GM23248 (cell line): ENCODE data around the gene SLFN5. TPM values are rescaled to one million over a fixed set of nuclear protein-coding genes. Genes with fewer than 3 reads are reported as not detected.
"Not testable (repeated sequence)": the region's sequence is repeated elsewhere in the genome, so short reads cannot be mapped to it uniquely, and the experiment has no call there.

Source experiments
- DNase-seq: peaks from one replicate; pipeline ENCODE4 v3.0.0-alpha.2; 2015
- H2AFZ ChIP-seq: fragments of 200-600 bp; sonication (generic); 2 replicates; pipeline ENCODE4 v1.6.1; 2016; ENCODE audit warnings: antibody characterized with exemption
- H3F3A ChIP-seq: fragments of 200-600 bp; sonication (generic); 2 replicates; pipeline ENCODE4 v1.6.1; 2016; ENCODE audit warnings: mild to moderate bottlenecking, antibody characterized with exemption, mixed run types; ENCODE audit not compliant: insufficient read depth
- H3K27ac ChIP-seq: fragments of 200-600 bp; sonication (generic); 2 replicates; pipeline ENCODE4 v1.5.1; 2016; ENCODE audit warnings: mild to moderate bottlenecking
- H3K27me3 ChIP-seq: fragments of 200-600 bp; sonication (generic); replicated peaks from 2 replicates; pipeline ENCODE4 v1.6.1; 2016; ENCODE audit warnings: mild to moderate bottlenecking; ENCODE audit not compliant: insufficient read depth
- H3K36me3 ChIP-seq: fragments of 200-600 bp; sonication (generic); 2 replicates; pipeline ENCODE4 v1.6.1; 2016; ENCODE audit warnings: low read depth, mild to moderate bottlenecking
- H3K4me1 ChIP-seq: fragments of 200-600 bp; sonication (generic); 2 replicates; pipeline ENCODE4 v1.6.1; 2016; ENCODE audit warnings: mild to moderate bottlenecking; ENCODE audit not compliant: insufficient read depth
- H3K4me2 ChIP-seq: fragments of 200-600 bp; sonication (generic); one replicate; pipeline ENCODE4 v1.6.1; 2016; ENCODE audit warnings: mild to moderate bottlenecking; ENCODE audit not compliant: unreplicated experiment
- H3K4me3 ChIP-seq: fragments of 200-600 bp; sonication (generic); 2 replicates; pipeline ENCODE4 v1.5.1; 2016; ENCODE audit warnings: mild to moderate bottlenecking
- H3K79me2 ChIP-seq: fragments of 200-600 bp; sonication (generic); 2 replicates; pipeline ENCODE4 v1.6.1; 2016; ENCODE audit warnings: mild to moderate bottlenecking; ENCODE audit not compliant: insufficient read depth
- H3K9ac ChIP-seq: fragments of 200-600 bp; sonication (generic); 2 replicates; pipeline ENCODE4 v1.6.1; 2016; ENCODE audit warnings: mild to moderate bottlenecking
- H3K9me2 ChIP-seq: fragments of 200-600 bp; sonication (generic); 2 replicates; pipeline ENCODE4 v1.6.1; 2016; ENCODE audit warnings: mixed run types, mild to moderate bottlenecking, moderate library complexity; ENCODE audit not compliant: insufficient read depth
- H3K9me3 ChIP-seq: fragments of 200-600 bp; sonication (generic); one replicate; pipeline ENCODE4 v1.6.1; 2017; ENCODE audit warnings: low read depth
- H4K20me1 ChIP-seq: fragments of 200-600 bp; sonication (generic); 2 replicates; pipeline ENCODE4 v1.6.0; 2016; ENCODE audit not compliant: insufficient read depth
- EZH2 ChIP-seq: fragments of 200-600 bp; sonication (generic); IDR thresholded peaks from 2 replicates; pipeline ENCODE4 v1.6.1; 2018; ENCODE audit warnings: antibody characterized with exemption, mild to moderate bottlenecking; ENCODE audit not compliant: insufficient read depth, poor library complexity, severe bottlenecking
- EZH2phosphoT487 ChIP-seq: fragments of 200-600 bp; sonication (generic); IDR thresholded peaks from 2 replicates; pipeline ENCODE4 v1.6.1; 2018; ENCODE audit warnings: antibody characterized with exemption, moderate library complexity, mild to moderate bottlenecking, low read depth; ENCODE audit not compliant: insufficient read depth
- WGBS, 2 experiments: methylation state at CpG; one replicate each; pipeline ENCODE4 v1.1.6; 2015 to 2017; ENCODE audit warnings: low lambda C conversion rate in 2 of 2, low coverage in 1 of 2; ENCODE audit errors: missing lambda C conversion rate in 2 of 2; 5-methylcytosine and 5-hydroxymethylcytosine counted together
- in situ Hi-C: fragments of 300-500 bp; cut with MboI; formaldehyde crosslinking; loops from 2 replicates; pipeline ENCODE4 v1.15.0; 2020
- polyA plus RNA-seq: library from polyadenylated mRNA; unstranded; fragments of >200 nt; fragmentation: Nextera tagmentation; extraction: Ambion mirVana; gene quantifications from 2 replicates; pipeline ENCODE4 v1.2.1, GENCODE V29; 2016
- total RNA-seq: library from RNA; depleted of rRNA; stranded (reverse); fragments of >200 nt; shearing (Covaris generic); gene quantifications from 2 replicates; pipeline ENCODE4 v1.2.3, GENCODE V29; 2014

The SLFN5 gene
- total and polyA plus RNA-seq, 2 experiments from 2014 or later, result 33.4 to 57.3 TPM

DNA sequence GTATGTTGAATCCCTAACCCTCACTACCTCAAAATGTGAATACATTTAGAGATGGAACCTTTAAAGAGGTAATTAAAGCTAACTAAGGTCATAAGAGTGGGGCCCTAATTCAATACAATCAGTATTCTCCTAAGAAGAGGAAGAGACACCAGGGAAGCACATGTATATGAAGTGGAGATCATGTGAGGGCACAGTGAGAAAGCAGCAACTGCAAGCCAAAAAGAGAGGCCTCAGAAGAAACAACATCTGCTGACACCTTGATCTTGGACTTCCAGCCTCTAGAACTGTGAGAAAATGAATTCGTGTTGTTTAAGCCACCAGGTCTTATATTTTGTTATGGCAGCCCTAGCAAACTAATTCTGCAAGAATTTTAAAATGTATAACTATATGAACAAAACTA is 13.2 kb upstream of the SLFN5 start:
- WGBS, 2 experiments, result 68 to 83% methylated on average over 1 of the region's 1 CpG
- in situ Hi-C loops, result no loop called here
- Histone ChIP-seq H3K4me1 (no peaks in the 10 kb centered on the region), H3K9me3 (no peaks in the 10 kb centered on the region), H3F3A (no peaks in the 10 kb centered on the region), H4K20me1 (no peaks in the 10 kb centered on the region), H3K9me2 (no peaks in the 10 kb centered on the region), H2AFZ (no peak overlapping the region), H3K4me3 (no peak overlapping the region), H3K9ac (no peak overlapping the region), H3K4me2 (no peak overlapping the region), H3K27ac (no peak overlapping the region), H3K36me3 (no peaks in the 10 kb centered on the region), H3K79me2 (no peaks in the 10 kb centered on the region), H3K27me3 (no peaks in the 10 kb centered on the region)
- DNase-seq, result no peak
- TF ChIP-seq EZH2phosphoT487 (no peak), EZH2 (no peak)

GRCh38 chr17:35234315-35234714 is 8.6 kb upstream of the SLFN5 start:
- H3K27me3 ChIP-seq, H2AFZ ChIP-seq, in situ Hi-C loops, H3K27ac ChIP-seq, H3K4me3 ChIP-seq, H3K9ac ChIP-seq, H3K4me2 ChIP-seq, H3K9me3 ChIP-seq, H3K79me2 ChIP-seq, H4K20me1 ChIP-seq, DNase-seq, H3K36me3 ChIP-seq, H3K9me2 ChIP-seq: not testable (repeated sequence)
- Histone ChIP-seq H3K4me1 (peaks cover 12% of the 10 kb centered on the region), H3F3A (0 out of 2 replicates have a peak, but pooled peaks cover 10% of the 10 kb centered on the region)
- 44 to 47% methylated on average over 4 of the region's 4 CpGs for WGBS, 2 experiments

- H2AFZ ChIP-seq, result no peak overlapping the region
- no peak overlapping the region for H3K4me2 ChIP-seq
- H3K9me2 ChIP-seq, result no peaks in the 10 kb centered on the region
- no peaks in the 10 kb centered on the region for H3K27me3 ChIP-seq
- 0 out of 2 replicates have a peak, but pooled peaks cover 11% of the 10 kb centered on the region for H3F3A ChIP-seq
- H3K4me3 ChIP-seq, result no peak overlapping the region
- H3K4me1 ChIP-seq, result peaks cover 18% of the 10 kb centered on the region
- no peaks in the 10 kb centered on the region for H4K20me1 ChIP-seq
- H3K9me3 ChIP-seq, result no peaks in the 10 kb centered on the region
- TF ChIP-seq EZH2 (no peak), EZH2phosphoT487 (no peak)
- H3K27ac ChIP-seq, result no peak overlapping the region
- H3K36me3 ChIP-seq, result no peaks in the 10 kb centered on the region
- no peak overlapping the region for H3K9ac ChIP-seq
- H3K79me2 ChIP-seq, result no peaks in the 10 kb centered on the region
- DNase-seq, result no peak
- WGBS, 2 experiments, result 84 to 98% methylated on average over 3 of the region's 3 CpGs
- in situ Hi-C loops, result no loop called here
Observed at GRCh38 chr17:35235289-35235688, 7.6 kb upstream of the SLFN5 start.

DNA sequence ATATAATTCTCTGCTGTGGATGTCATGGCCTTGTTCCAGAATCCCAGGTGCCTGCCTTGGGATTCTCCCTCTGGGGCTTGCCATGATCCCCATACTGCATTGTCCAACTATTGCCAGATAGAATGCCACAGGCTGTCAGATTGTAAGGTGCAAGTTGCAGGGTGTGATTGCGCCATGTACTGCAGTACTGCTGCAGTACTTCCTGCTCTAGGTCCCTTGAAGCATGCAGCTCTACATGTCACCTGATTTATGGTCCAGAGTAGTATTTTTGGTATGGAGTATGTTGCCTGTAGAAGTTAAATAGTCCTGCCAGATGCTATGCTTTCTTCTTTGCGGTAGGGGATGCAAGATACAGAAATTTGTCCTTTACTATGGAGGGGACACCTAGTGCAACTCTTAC is 7.0 kb upstream of the SLFN5 start:
- Histone ChIP-seq H3K36me3 (no peaks in the 10 kb centered on the region), H3K27me3 (no peaks in the 10 kb centered on the region), H3K4me3 (no peak overlapping the region), H3F3A (0 out of 2 replicates have a peak, but pooled peaks cover 11% of the 10 kb centered on the region), H3K9ac (no peak overlapping the region), H3K27ac (no peak overlapping the region), H3K9me2 (no peaks in the 10 kb centered on the region), H3K9me3 (no peaks in the 10 kb centered on the region), H3K4me1 (peaks cover 18% of the 10 kb centered on the region), H3K4me2 (no peak overlapping the region), H4K20me1 (no peaks in the 10 kb centered on the region), H3K79me2 (no peaks in the 10 kb centered on the region), H2AFZ (no peak overlapping the region)
- no peak for DNase-seq
- in situ Hi-C loops, result no loop called here
- WGBS, 2 experiments, result 0 to 2% methylated on average over 2 of the region's 2 CpGs
- no peak for TF ChIP-seq EZH2
- TF ChIP-seq EZH2phosphoT487, result no peak

DNA sequence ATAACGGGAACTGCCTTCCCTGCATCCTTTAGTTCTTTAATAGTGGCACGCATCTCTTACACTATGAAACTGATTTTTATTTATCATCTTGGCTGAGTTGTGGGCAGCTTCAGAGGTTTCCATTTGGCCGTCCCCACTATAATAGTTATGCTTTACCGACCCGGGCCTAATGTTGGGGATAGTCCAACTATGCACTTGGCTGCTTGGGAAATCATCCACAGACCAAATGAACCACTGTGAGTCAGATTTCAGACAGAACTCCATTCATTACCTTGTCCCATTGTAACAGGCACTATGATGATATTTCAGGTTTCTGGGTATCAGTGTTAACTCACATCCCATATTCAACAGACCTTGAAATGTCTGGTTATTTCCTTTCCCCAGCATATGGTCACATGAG is 6.1 kb upstream of the SLFN5 start:
- H3K4me3 ChIP-seq, result no peak overlapping the region
- no peak for TF ChIP-seq EZH2phosphoT487
- no peak for TF ChIP-seq EZH2
- H3K27ac ChIP-seq, result no peak overlapping the region
- no peak overlapping the region for H3K4me2 ChIP-seq
- no peaks in the 10 kb centered on the region for H3K9me2 ChIP-seq
- no peaks in the 10 kb centered on the region for H3K27me3 ChIP-seq
- no peaks in the 10 kb centered on the region for H3K36me3 ChIP-seq
- peak; percentile 46 for DNase-seq
- H4K20me1 ChIP-seq, result no peaks in the 10 kb centered on the region
- H3F3A ChIP-seq, result 0 out of 2 replicates have a peak, but pooled peaks cover 11% of the 10 kb centered on the region
- 53 to 55% methylated on average over 5 of the region's 5 CpGs for WGBS, 2 experiments
- H3K79me2 ChIP-seq, result peaks cover 6% of the 10 kb centered on the region; the same call in 1 of the 2 replicates
- H3K9ac ChIP-seq, result no peak overlapping the region
- in situ Hi-C loops, result no loop called here
- H3K9me3 ChIP-seq, result no peaks in the 10 kb centered on the region
- no peak overlapping the region for H2AFZ ChIP-seq
- H3K4me1 ChIP-seq, result peaks cover 18% of the 10 kb centered on the region
